Renal cortical epithelial cell (primary cell): ENCODE results near the gene SLFNL1. TPM values are rescaled to one million over a fixed set of nuclear protein-coding genes. Genes with fewer than 3 reads are reported as not detected.

Experiments
- total RNA-seq: library from RNA; depleted of rRNA; stranded (reverse); fragments of >200 nt; gene quantifications from 2 replicates; pipeline ENCODE4 v1.2.3, GENCODE V29; 2014

The SLFNL1 gene
- total RNA-seq, 1 donor from 2014 or later = 0.65 TPM

Other genes with a start within 250 kb of the SLFNL1 start
- gene KCNQ4, start 237.9 kb downstream of the SLFNL1 start, total RNA-seq = 0.20 and 0.87 TPM in 2 replicates
- gene CITED4, start 159.4 kb downstream of the SLFNL1 start, total RNA-seq = 33.5 and 45.1 TPM in 2 replicates
- 29.5 and 38.2 TPM in 2 replicates for gene CTPS1, start 42.0 kb downstream of the SLFNL1 start, total RNA-seq
- gene SCMH1, start 220.6 kb upstream of the SLFNL1 start, total RNA-seq = 5.9 and 25.1 TPM in 2 replicates